K562 (cell line): Measurements from ENCODE around the gene MAGI2. TPM values are rescaled to one million over a fixed set of nuclear protein-coding genes. Genes with fewer than 3 reads are reported as not detected.

Experiments
- ATAC-seq: fragments of 200-7000 bp; cut with Tn5 transposase; 3 replicates; pipeline ENCODE4 v1.9.1; 2020; ENCODE audit warnings: moderate library complexity
- BruUV-seq: library from RNA; stranded (reverse); fragments of 400-500 nt; replicated peaks from 2 replicates; lab custom pipeline; 2021; lab: Mats Ljungman, UMichigan
- CTCF ChIA-PET: fragments of 300-600 bp; formaldehyde crosslinking; extraction: SDS; loops from one replicate; lab custom pipeline; 2021; ENCODE audit warnings: low intra/inter-chr PET ratio; lab: Yijun Ruan, JAX
- POLR2A ChIA-PET: fragments of 300-600, 350-650 bp; sonication (Branson Sonifier 250); formaldehyde crosslinking; extraction: SDS; loops from one replicate; lab custom pipeline; 2021; ENCODE audit warnings: antibody characterized with exemption, inconsistent platforms; lab: Yijun Ruan, JAX
- DNase-seq, 4 experiments: peaks; one replicate each; pipeline versions ENCODE4 v3.0.0 to v3.0.0-alpha.2; 2011 to 2018; ENCODE audit warnings: low spot score in 3 of 4, mixed read lengths in 3 of 4; ENCODE audit errors: extremely low read depth in 1 of 4
- FAIRE-seq: peaks from 2 replicates; lab custom pipeline; 2011; peaks lifted over from hg19 to GRCh38; lab: Jason Lieb, UNC
- H2AFZ ChIP-seq: 2 replicates; pipeline ENCODE4 v1.6.0; 2011; ENCODE audit warnings: low read depth, low read length, control low read depth, inconsistent platforms
- H3K27ac ChIP-seq: fragments of 200-600 bp; 3 replicates; pipeline ENCODE4 v1.8.0; 2011; ENCODE audit warnings: low read depth, mild to moderate bottlenecking, control low read depth, inconsistent platforms, low read length, moderate library complexity, mixed read lengths; ENCODE audit errors: extremely low read depth
- H3K27me3 ChIP-seq, 2 experiments: fragments of 300-600 bp in 1 of 2; 2 replicates in 1 of 2; 3 replicates in 1 of 2; pipeline versions ENCODE4 v1.6.0 to v1.8.0; 2011; ENCODE audit warnings: inconsistent platforms in 2 of 2, low read length in 2 of 2, mild to moderate bottlenecking in 1 of 2, mixed read lengths in 1 of 2, moderate library complexity in 1 of 2; ENCODE audit not compliant: control insufficient read depth in 2 of 2, insufficient read depth in 2 of 2
- H3K36me3 ChIP-seq: fragments of 300-600 bp; 3 replicates; pipeline ENCODE4 v1.8.0; 2011; ENCODE audit warnings: mild to moderate bottlenecking, low read length, inconsistent platforms; ENCODE audit not compliant: control insufficient read depth, insufficient read depth
- H3K4me1 ChIP-seq, 2 experiments: fragments of 200-600 bp in 1 of 2; replicated peaks in 1 of 2; 2 replicates in 1 of 2; 3 replicates in 1 of 2; pipeline versions ENCODE4 v1.5.1 to v1.8.0; 2011; ENCODE audit warnings: inconsistent platforms in 2 of 2, low read length in 2 of 2, mild to moderate bottlenecking in 1 of 2, mixed read lengths in 1 of 2, moderate library complexity in 1 of 2; ENCODE audit not compliant: control insufficient read depth in 2 of 2, insufficient read depth in 2 of 2
- H3K4me2 ChIP-seq: 2 replicates; pipeline ENCODE4 v1.6.1; 2011; ENCODE audit warnings: low read length, control low read depth, inconsistent platforms, mixed read lengths; ENCODE audit not compliant: insufficient read depth
- H3K4me3 ChIP-seq: fragments of 200-600 bp; sonication (generic), shearing (Covaris generic); 2 replicates; pipeline ENCODE4 v1.5.1; 2016; ENCODE audit warnings: control low read depth, inconsistent platforms
- H3K79me2 ChIP-seq: fragments of 200-600 bp; 3 replicates; pipeline ENCODE4 v1.8.0; 2011; ENCODE audit warnings: low read length, inconsistent platforms; ENCODE audit not compliant: control insufficient read depth, insufficient read depth
- H3K9ac ChIP-seq, 2 experiments: 2 replicates each; pipeline versions ENCODE4 v1.6.0 to v1.6.1; 2011; ENCODE audit warnings: low read depth in 2 of 2, low read length in 2 of 2, control low read depth in 1 of 2, inconsistent platforms in 1 of 2, mild to moderate bottlenecking in 1 of 2, mixed read lengths in 1 of 2; ENCODE audit not compliant: insufficient read depth in 1 of 2
- H3K9me1 ChIP-seq: one replicate; pipeline ENCODE4 v1.6.0; 2011; ENCODE audit warnings: inconsistent platforms, mild to moderate bottlenecking, low read length, moderate library complexity; ENCODE audit not compliant: control insufficient read depth, insufficient read depth
- H3K9me3 ChIP-seq: replicated peaks from 2 replicates; pipeline ENCODE4 v1.5.1; 2011; ENCODE audit warnings: low read depth, low read length, inconsistent platforms; ENCODE audit not compliant: control insufficient read depth, insufficient read depth
- H4K20me1 ChIP-seq: replicated peaks from 2 replicates; pipeline ENCODE4 v1.6.1; 2011; ENCODE audit warnings: low read length, inconsistent platforms, mixed read lengths; ENCODE audit not compliant: control insufficient read depth, insufficient read depth
- C11orf30 ChIP-seq: fragments of 450-650 bp; IDR thresholded peaks from 2 replicates; pipeline ENCODE4 v1.6.1; 2016; ENCODE audit warnings: low read depth, mild to moderate bottlenecking
- HDAC2 ChIP-seq: fragments of 450-650 bp; IDR thresholded peaks from 2 replicates; pipeline ENCODE4 v1.6.1; 2016; ENCODE audit warnings: mild to moderate bottlenecking
- LARP7 ChIP-seq: fragments of 450-650 bp; IDR thresholded peaks from 2 replicates; pipeline ENCODE4 v1.6.1; 2016
- PCBP1 ChIP-seq: fragments of 200-400 bp; formaldehyde crosslinking; IDR thresholded peaks from 2 replicates; pipeline ENCODE4 v1.6.1; 2018; ENCODE audit warnings: mild to moderate bottlenecking, low read depth, low read length; ENCODE audit not compliant: poor library complexity, severe bottlenecking
- U2AF2 ChIP-seq: fragments of 200-400 bp; formaldehyde crosslinking; optimal IDR thresholded peaks from 2 replicates; pipeline ENCODE3; 2017; ENCODE audit warnings: low read depth, mild to moderate bottlenecking, low read length
- YY1 ChIP-seq, 3 experiments: IDR thresholded peaks; 2 replicates each; pipeline ENCODE4 v1.6.1; 2011; ENCODE audit warnings: low read length in 2 of 3, mild to moderate bottlenecking in 2 of 3, moderate library complexity in 2 of 3, borderline replicate concordance in 1 of 3, control low read depth in 1 of 3, low read depth in 1 of 3; ENCODE audit not compliant: insufficient read depth in 3 of 3, insufficient replicate concordance in 2 of 3, control insufficient read depth in 1 of 3, insufficient read length in 1 of 3; ENCODE audit errors: extremely low read depth in 1 of 3
- ZNF316 ChIP-seq: fragments of 450-650 bp; IDR thresholded peaks from 2 replicates; pipeline ENCODE4 v1.6.1; 2016
- whole genome bisulfite sequencing: fragments of 100-300 bp; shearing (Covaris generic); methylation state at CpG from one replicate; pipeline ENCODE4 v1.1.6; 2016; ENCODE audit warnings: low coverage, mixed read lengths; ENCODE audit not compliant: insufficient coverage; ENCODE audit errors: missing lambda C conversion rate; 5-methylcytosine and 5-hydroxymethylcytosine counted together
- in situ Hi-C: fragments of 300-500 bp; cut with MboI; formaldehyde crosslinking; loops from 4 replicates; pipeline ENCODE4 v1.15.0; 2018; ENCODE audit warnings: inconsistent platforms, mixed read lengths
- intact Hi-C: fragments of 100-400 bp; cut with micrococcal nuclease; formaldehyde crosslinking; loops from 2 replicates; pipeline ENCODE4 v1.14.2; 2022
- polyA plus RNA-seq, 8 experiments: library from polyadenylated mRNA; depleted of rRNA in 4 of 8; stranded (reverse) in 5 of 8; unstranded in 3 of 8; fragments of >200 nt; fragmentation: Nextera tagmentation in 2 of 8; fragmentation: Illumina TruSeq in 1 of 8; extraction: Ambion mirVana in 2 of 8; extraction: Trizol in 1 of 8; gene quantifications; 2 replicates each; pipeline versions ENCODE4 v1.2.1 to v1.2.3, GENCODE V29; 2011 to 2014; ENCODE audit warnings: inconsistent platforms in 1 of 8, missing spikeins in 1 of 8
- total RNA-seq, 7 experiments: library from RNA; depleted of rRNA in 6 of 7; stranded (reverse); fragments of >200 nt in 6 of 7; fragmentation: Illumina TruSeq in 2 of 7; extraction: Trizol in 2 of 7; gene quantifications; 2 replicates each; pipeline versions ENCODE4 v1.2.1 to v1.2.3, GENCODE V29; 2011 to 2021; ENCODE audit warnings: low replicate concordance in 1 of 7

The MAGI2 gene
- total and polyA plus RNA-seq, 9 of the 15 experiments (the other 6 are each of a cell fraction or from before 2014, with no cell fraction given) = 0.27 to 1.4 (median 0.70) TPM

GRCh38 chr7:78253850-78254725 lies 1199.4 kb downstream of the MAGI2 start (continued):
- TF ChIP-seq PCBP1 = no peak

GRCh38 chr7:78248867-78249266 lies 1204.6 kb downstream of the MAGI2 start:
- POLR2A ChIA-PET = no interaction called here
- no peaks in the 10 kb centered on the region for H3K79me2 ChIP-seq
- in situ Hi-C loops = no loop called here
- no peaks in the 10 kb centered on the region for H4K20me1 ChIP-seq
- H3K4me3 ChIP-seq = no peak overlapping the region
- no peak overlapping the region for H3K4me2 ChIP-seq
- no peak overlapping the region for H2AFZ ChIP-seq
- no peak overlapping the region for H3K9ac ChIP-seq
- H3K27ac ChIP-seq = no peak overlapping the region
- intact Hi-C loops = no loop called here
- FAIRE-seq = no peak
- 2% methylated on average over 4 of the region's 4 CpGs for WGBS
- no peaks in the 10 kb centered on the region for H3K9me3 ChIP-seq
- TF ChIP-seq C11orf30 (peak; percentile 46; the same call in 1 of the 2 replicates), HDAC2 (no peak), YY1 (IDR thresholded peaks at IDR 0.05; ENCODE audit: borderline replicate concordance in 1 of 3, control insufficient read depth in 1 of 3, extremely low read depth in 1 of 3, insufficient read depth in 3 of 3, insufficient read length in 1 of 3, insufficient replicate concordance in 2 of 3, low read depth in 1 of 3, low read length in 2 of 3) (no peak), U2AF2 (no peak), LARP7 (no peak), ZNF316 (peak; percentile 73)
- no peaks in the 10 kb centered on the region for H3K4me1 ChIP-seq
- ATAC-seq = no peak
- CTCF ChIA-PET = no interaction called here
- no peaks in the 10 kb centered on the region for H3K9me1 ChIP-seq
- no peaks in the 10 kb centered on the region for H3K36me3 ChIP-seq
- no peak for DNase-seq
- BruUV-seq = no TSS peak
- no peaks in the 10 kb centered on the region for H3K27me3 ChIP-seq
